ENCODE results near the gene FAM181A.

The FAM181A gene

GRCh38 chr14:93926873-93927799 is at the start of gene FAM181A:
Gene FAM181A (plus strand): TSS chr14:93927344. CDS start chr14:93928286, 942 bp downstream.
- DNase-seq = no peak

GRCh38 chr14:93878212-93878611 is 48.9 kb upstream of the FAM181A start:
- DNase-seq = no peak

- DNase-seq = no peak
Measured at GRCh38 chr14:93878871-93879270, 48.3 kb upstream of the FAM181A start.

GRCh38 chr14:93879362-93879983 is 47.7 kb upstream of the FAM181A start:
- DNase-seq = no peak

GRCh38 chr14:93880021-93880820 is 46.9 kb upstream of the FAM181A start:
- no peak for DNase-seq

- no peak for DNase-seq
Measured at GRCh38 chr14:93884950-93885349, 42.2 kb upstream of the FAM181A start.

- DNase-seq = no peak
Measured at GRCh38 chr14:93888995-93889394, 38.1 kb upstream of the FAM181A start.

GRCh38 chr14:93889739-93890483 is 37.2 kb upstream of the FAM181A start:
- DNase-seq = no peak

GRCh38 chr14:93891756-93892504 is 35.2 kb upstream of the FAM181A start:
- DNase-seq = no peak

- no peak for DNase-seq
Measured at GRCh38 chr14:93892505-93892839, 34.7 kb upstream of the FAM181A start.

- peak; percentile 82 for DNase-seq
Measured at GRCh38 chr14:93892923-93893558, 34.1 kb upstream of the FAM181A start.

GRCh38 chr14:93893661-93894261 is 33.4 kb upstream of the FAM181A start:
- DNase-seq = no peak

- DNase-seq = no peak
Measured at GRCh38 chr14:93895023-93895604, 32.0 kb upstream of the FAM181A start.

- DNase-seq = no peak
Measured at GRCh38 chr14:93897476-93897845, 29.7 kb upstream of the FAM181A start.

- DNase-seq = no peak
Measured at GRCh38 chr14:93898081-93898611, 29.0 kb upstream of the FAM181A start.

- DNase-seq = no peak
Measured at GRCh38 chr14:93898731-93899130, 28.4 kb upstream of the FAM181A start.

GRCh38 chr14:93901813-93902212 is 25.3 kb upstream of the FAM181A start:
- no peak for DNase-seq

- DNase-seq = no peak
Measured at GRCh38 chr14:93902619-93903307, 24.4 kb upstream of the FAM181A start.

- DNase-seq = peak; percentile 12
Measured at GRCh38 chr14:93903342-93904184, 23.6 kb upstream of the FAM181A start.
